ENCODE measurements around the gene CACNA2D2.

CACNA2D2 gene

GRCh38 chr3:50493623-50494022 lies 9.8 kb downstream of the CACNA2D2 start:
- DNase-seq: no peak

GRCh38 chr3:50493086-50493485 lies 10.3 kb downstream of the CACNA2D2 start:
- no peak for DNase-seq

- DNase-seq: no peak
Measured at GRCh38 chr3:50491023-50491422, 12.4 kb downstream of the CACNA2D2 start.

- DNase-seq: no peak
Measured at GRCh38 chr3:50490424-50490823, 13.0 kb downstream of the CACNA2D2 start.

GRCh38 chr3:50487181-50487580 lies 16.3 kb downstream of the CACNA2D2 start:
- DNase-seq: no peak

- no peak for DNase-seq
Measured at GRCh38 chr3:50486219-50486888, 17.1 kb downstream of the CACNA2D2 start.

- DNase-seq: no peak
Measured at GRCh38 chr3:50484722-50485121, 18.7 kb downstream of the CACNA2D2 start.

GRCh38 chr3:50483374-50483773 lies 20.1 kb downstream of the CACNA2D2 start:
- no peak for DNase-seq

- DNase-seq: no peak
Measured at GRCh38 chr3:50481992-50482391, 21.4 kb downstream of the CACNA2D2 start.

GRCh38 chr3:50480471-50480870 lies 23.0 kb downstream of the CACNA2D2 start:
- DNase-seq: no peak

- DNase-seq: no peak
Measured at GRCh38 chr3:50479523-50479922, 23.9 kb downstream of the CACNA2D2 start.

- no peak for DNase-seq
Measured at GRCh38 chr3:50478671-50479260, 24.7 kb downstream of the CACNA2D2 start.

GRCh38 chr3:50478051-50478450 lies 25.4 kb downstream of the CACNA2D2 start:
- DNase-seq: no peak

- DNase-seq: no peak
Measured at GRCh38 chr3:50475348-50475747, 28.1 kb downstream of the CACNA2D2 start.

GRCh38 chr3:50474717-50475116 lies 28.7 kb downstream of the CACNA2D2 start:
- DNase-seq: peak; percentile 10

GRCh38 chr3:50473768-50474167 lies 29.7 kb downstream of the CACNA2D2 start:
- DNase-seq: no peak

GRCh38 chr3:50472958-50473357 lies 30.5 kb downstream of the CACNA2D2 start:
- no peak for DNase-seq

- DNase-seq: no peak
Measured at GRCh38 chr3:50470658-50471057, 32.8 kb downstream of the CACNA2D2 start.

GRCh38 chr3:50467919-50468318 lies 35.5 kb downstream of the CACNA2D2 start:
- DNase-seq: no peak

- DNase-seq: no peak
Measured at GRCh38 chr3:50466177-50466576, 37.3 kb downstream of the CACNA2D2 start.

- no peak for DNase-seq
Measured at GRCh38 chr3:50464569-50464968, 38.9 kb downstream of the CACNA2D2 start.

GRCh38 chr3:50459785-50460184 lies 43.6 kb downstream of the CACNA2D2 start:
- no peak for DNase-seq

GRCh38 chr3:50457988-50458387 lies 45.4 kb downstream of the CACNA2D2 start:
- DNase-seq: no peak

- DNase-seq: no peak
Measured at GRCh38 chr3:50455161-50456018, 48.0 kb downstream of the CACNA2D2 start.
